Keratinocyte (primary cell): ENCODE data around the gene GBP7. TPM values are rescaled to one million over a fixed set of nuclear protein-coding genes. Genes with fewer than 3 reads are reported as not detected.

Experiments used
- DNase-seq: peaks from one replicate; pipeline ENCODE4 v3.0.0-alpha.2; 2011; ENCODE audit warnings: low read depth, missing footprints, low spot score
- FAIRE-seq: peaks from 2 replicates; lab custom pipeline; 2011; peaks lifted over from hg19 to GRCh38; lab: Jason Lieb, UNC
- H2AFZ ChIP-seq: 2 replicates; pipeline ENCODE4 v1.6.0; 2012; ENCODE audit warnings: low read length, control low read depth, inconsistent platforms; ENCODE audit not compliant: control insufficient read depth
- H3K27ac ChIP-seq: 2 replicates; pipeline ENCODE4 v1.5.1; 2011; ENCODE audit warnings: low read length; ENCODE audit not compliant: control insufficient read depth, insufficient read depth
- H3K27me3 ChIP-seq: 3 replicates; pipeline ENCODE4 v1.6.0; 2011; ENCODE audit warnings: low read length; ENCODE audit not compliant: control insufficient read depth, insufficient read depth; ENCODE audit errors: extremely low read depth
- H3K36me3 ChIP-seq, 2 experiments: 2 replicates in 1 of 2; 3 replicates in 1 of 2; pipeline ENCODE4 v1.5.1; 2011; ENCODE audit warnings: low read length in 2 of 2, mild to moderate bottlenecking in 1 of 2; ENCODE audit not compliant: control insufficient read depth in 2 of 2, insufficient read depth in 2 of 2; ENCODE audit errors: extremely low read depth in 1 of 2
- H3K4me1 ChIP-seq: 3 replicates; pipeline ENCODE4 v1.5.1; 2011; ENCODE audit warnings: low read length; ENCODE audit not compliant: control insufficient read depth, insufficient read depth; ENCODE audit errors: extremely low read depth
- H3K4me2 ChIP-seq: 3 replicates; pipeline ENCODE4 v1.6.0; 2011; ENCODE audit warnings: low read depth, low read length; ENCODE audit not compliant: control insufficient read depth, insufficient read depth; ENCODE audit errors: extremely low read depth
- H3K4me3 ChIP-seq, 3 experiments: fragments of 200-600 bp in 1 of 3; sonication (generic) in 1 of 3; 2 replicates in 2 of 3; 3 replicates in 1 of 3; pipeline ENCODE4 v1.5.1; 2011 to 2016; ENCODE audit warnings: low read length in 3 of 3, mild to moderate bottlenecking in 3 of 3, control low read depth in 2 of 3, inconsistent platforms in 1 of 3, low read depth in 1 of 3, mixed read lengths in 1 of 3, mixed run types in 1 of 3, moderate library complexity in 1 of 3; ENCODE audit not compliant: control insufficient read depth in 2 of 3, insufficient read depth in 2 of 3; ENCODE audit errors: extremely low read depth in 1 of 3
- H3K79me2 ChIP-seq: 2 replicates; pipeline ENCODE4 v1.6.0; 2012; ENCODE audit warnings: low read length; ENCODE audit not compliant: control insufficient read depth, insufficient read depth
- H3K9ac ChIP-seq: 3 replicates; pipeline ENCODE4 v1.6.0; 2011; ENCODE audit warnings: low read length; ENCODE audit not compliant: control insufficient read depth, insufficient read depth; ENCODE audit errors: extremely low read depth
- H3K9me1 ChIP-seq: 3 replicates; pipeline ENCODE4 v1.6.0; 2011; ENCODE audit warnings: low read length; ENCODE audit not compliant: control insufficient read depth, insufficient read depth; ENCODE audit errors: extremely low read depth
- H3K9me3 ChIP-seq: 2 replicates; pipeline ENCODE4 v1.5.1; 2012; ENCODE audit warnings: low read depth, low read length; ENCODE audit not compliant: control insufficient read depth
- H4K20me1 ChIP-seq: 3 replicates; pipeline ENCODE4 v1.6.0; 2011; ENCODE audit warnings: low read length; ENCODE audit not compliant: control insufficient read depth, insufficient read depth; ENCODE audit errors: extremely low read depth
- EZH2 ChIP-seq: IDR thresholded peaks from one replicate; pipeline ENCODE4 v1.6.1; 2012; ENCODE audit warnings: inconsistent platforms, mild to moderate bottlenecking, low read length, moderate library complexity
- dilution Hi-C: fragments of 300-500 bp; cut with MboI; formaldehyde crosslinking; loops from one replicate; pipeline ENCODE4 v1.7.0; 2020; ENCODE audit warnings: low sequenced_read_pairs; ENCODE audit not compliant: extremely low pct_ligation_motif_present
- polyA plus RNA-seq, 5 experiments: library from polyadenylated mRNA; depleted of rRNA in 3 of 5; stranded (reverse) in 3 of 5; stranded (forward) in 1 of 5; unstranded in 1 of 5; fragments of >200 nt; gene quantifications; 1 replicate in 1 of 5; 2 replicates in 3 of 5; 3 replicates in 1 of 5; pipeline versions ENCODE4 v1.2.1 to v1.2.3, GENCODE V29; 2011 to 2012; ENCODE audit warnings: missing spikeins in 2 of 5, low read depth in 1 of 5, low replicate concordance in 1 of 5
- TF ChIP-seq, protein P1 (sequence below), 3 experiments: IDR thresholded peaks in 1 of 3; conservative IDR thresholded peaks in 1 of 3; optimal IDR thresholded peaks in 1 of 3; 2 replicates in 2 of 3; 3 replicates in 1 of 3; pipeline versions ENCODE3 to v1.5.1; 2011; ENCODE audit warnings: low read length in 3 of 3, mild to moderate bottlenecking in 3 of 3, moderate library complexity in 2 of 3, control low read depth in 1 of 3, inconsistent platforms in 1 of 3; ENCODE audit not compliant: insufficient read depth in 2 of 3; ENCODE audit errors: extremely low read depth in 1 of 3

GBP7 gene
- polyA plus RNA-seq, 1 donor (not counting 4 experiments of a cell fraction or from before 2014, with no cell fraction given): not detected

DNA sequence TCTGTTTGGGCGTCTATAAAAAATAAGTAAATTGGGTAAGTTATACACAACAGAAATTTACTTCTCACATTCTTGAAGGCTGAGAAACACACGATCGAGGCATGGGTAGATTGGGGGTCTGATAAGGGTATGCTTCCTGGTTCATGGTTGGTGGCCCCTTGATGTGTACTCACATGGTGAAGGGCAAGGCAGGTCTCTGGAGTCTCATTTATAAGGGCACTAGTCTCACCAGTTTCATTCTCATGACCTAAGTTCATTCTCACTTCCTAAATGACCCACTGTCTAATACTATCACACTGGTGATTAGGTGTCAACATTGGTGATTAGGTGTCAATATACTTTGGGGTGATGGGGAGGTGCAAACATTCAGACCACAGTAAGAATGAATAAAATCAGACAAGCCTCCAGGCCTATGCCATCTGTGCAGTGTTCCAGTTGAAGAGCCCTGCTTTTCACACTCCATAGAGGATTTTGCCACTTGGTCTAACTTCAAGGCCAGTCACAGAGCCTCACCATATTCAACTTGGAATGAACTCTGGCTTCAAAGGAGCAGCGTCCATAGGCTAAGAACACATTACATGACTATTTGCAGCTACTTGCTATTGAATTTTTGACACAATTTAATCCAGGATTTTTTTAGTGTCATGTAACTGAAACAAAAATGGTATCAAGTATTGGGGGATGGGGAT lies 25.4 kb upstream of the GBP7 start:
- dilution Hi-C loops: no loop called here
- H3K27ac ChIP-seq: no peak overlapping the region
- no peak for FAIRE-seq

DNA sequence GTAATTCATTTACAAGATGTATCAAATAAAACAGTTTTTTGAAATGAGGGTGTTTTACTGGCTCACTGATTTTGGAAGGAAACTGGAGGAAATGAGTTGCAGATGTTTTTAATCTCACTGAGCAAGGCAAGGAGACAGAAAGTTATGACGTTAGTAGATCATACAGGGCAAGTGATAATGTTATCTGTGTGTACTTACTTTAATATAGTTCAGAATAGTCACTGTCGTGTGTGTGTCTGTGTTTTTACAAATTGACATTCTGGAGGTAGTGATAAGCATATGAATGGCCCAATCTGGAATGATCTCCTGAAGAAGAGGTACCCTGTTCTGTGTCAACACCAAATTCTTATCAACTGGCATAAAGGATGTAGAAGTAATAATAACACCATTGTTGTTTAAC lies 24.9 kb upstream of the GBP7 start:
- no peak for DNase-seq
- Histone ChIP-seq H3K79me2 (no peaks in the 10 kb centered on the region), H4K20me1 (no peaks in the 10 kb centered on the region), H3K9ac (no peak overlapping the region), H2AFZ (no peak overlapping the region), H3K27ac (no peak overlapping the region), H3K36me3 (no peaks in the 10 kb centered on the region), H3K27me3 (no peaks in the 10 kb centered on the region), H3K4me2 (no peak overlapping the region), H3K4me3 (no peak overlapping the region), H3K4me1 (no peaks in the 10 kb centered on the region), H3K9me3 (no peaks in the 10 kb centered on the region), H3K9me1 (no peaks in the 10 kb centered on the region)
- TF ChIP-seq, protein P1, sequence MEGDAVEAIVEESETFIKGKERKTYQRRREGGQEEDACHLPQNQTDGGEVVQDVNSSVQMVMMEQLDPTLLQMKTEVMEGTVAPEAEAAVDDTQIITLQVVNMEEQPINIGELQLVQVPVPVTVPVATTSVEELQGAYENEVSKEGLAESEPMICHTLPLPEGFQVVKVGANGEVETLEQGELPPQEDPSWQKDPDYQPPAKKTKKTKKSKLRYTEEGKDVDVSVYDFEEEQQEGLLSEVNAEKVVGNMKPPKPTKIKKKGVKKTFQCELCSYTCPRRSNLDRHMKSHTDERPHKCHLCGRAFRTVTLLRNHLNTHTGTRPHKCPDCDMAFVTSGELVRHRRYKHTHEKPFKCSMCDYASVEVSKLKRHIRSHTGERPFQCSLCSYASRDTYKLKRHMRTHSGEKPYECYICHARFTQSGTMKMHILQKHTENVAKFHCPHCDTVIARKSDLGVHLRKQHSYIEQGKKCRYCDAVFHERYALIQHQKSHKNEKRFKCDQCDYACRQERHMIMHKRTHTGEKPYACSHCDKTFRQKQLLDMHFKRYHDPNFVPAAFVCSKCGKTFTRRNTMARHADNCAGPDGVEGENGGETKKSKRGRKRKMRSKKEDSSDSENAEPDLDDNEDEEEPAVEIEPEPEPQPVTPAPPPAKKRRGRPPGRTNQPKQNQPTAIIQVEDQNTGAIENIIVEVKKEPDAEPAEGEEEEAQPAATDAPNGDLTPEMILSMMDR (optimal IDR thresholded peaks at IDR 0.05 in 1 of 3, IDR thresholded peaks at IDR 0.05 in 1 of 3, conservative IDR thresholded peaks at IDR 0.05 in 1 of 3; ENCODE audit: extremely low read depth in 1 of 3, insufficient read depth in 2 of 3, low read length in 3 of 3): no peak
- no peak for TF ChIP-seq EZH2
- dilution Hi-C loops: no loop called here
- no peak for FAIRE-seq

More for the DNA sequence above, 25.4 kb upstream of the GBP7 start:
- no peaks in the 10 kb centered on the region for H3K79me2 ChIP-seq
- TF ChIP-seq EZH2: no peak
- TF ChIP-seq, protein P1 (optimal IDR thresholded peaks at IDR 0.05 in 1 of 3, IDR thresholded peaks at IDR 0.05 in 1 of 3, conservative IDR thresholded peaks at IDR 0.05 in 1 of 3; ENCODE audit: extremely low read depth in 1 of 3, insufficient read depth in 2 of 3, low read length in 3 of 3): no peak
- H3K4me2 ChIP-seq: no peak overlapping the region
- no peaks in the 10 kb centered on the region for H3K9me3 ChIP-seq
- no peak for DNase-seq
- no peaks in the 10 kb centered on the region for H3K27me3 ChIP-seq
- no peak overlapping the region for H3K9ac ChIP-seq
- no peaks in the 10 kb centered on the region for H3K36me3 ChIP-seq
- no peaks in the 10 kb centered on the region for H3K9me1 ChIP-seq
- no peaks in the 10 kb centered on the region for H4K20me1 ChIP-seq
- no peaks in the 10 kb centered on the region for H3K4me1 ChIP-seq
- H2AFZ ChIP-seq: no peak overlapping the region
- no peak overlapping the region for H3K4me3 ChIP-seq
